Osteoblast (primary cell): ENCODE data around the gene TBX4. TPM values are rescaled to one million over a fixed set of nuclear protein-coding genes. Genes with fewer than 3 reads are reported as not detected.

ENCODE experiments used
- DNase-seq: peaks from one replicate; pipeline ENCODE4 v3.0.0; 2011; ENCODE audit warnings: low spot score, mixed read lengths; ENCODE audit not compliant: insufficient read length; ENCODE audit errors: missing footprints
- H2AFZ ChIP-seq: 2 replicates; pipeline ENCODE4 v1.6.0; 2011; ENCODE audit warnings: mild to moderate bottlenecking, low read length
- H3K27ac ChIP-seq: 2 replicates; pipeline ENCODE4 v1.5.1; 2011; ENCODE audit warnings: mild to moderate bottlenecking, low read depth, low read length, moderate library complexity
- H3K27me3 ChIP-seq: 2 replicates; pipeline ENCODE4 v1.6.0; 2012; ENCODE audit warnings: mild to moderate bottlenecking, control low read depth, inconsistent platforms, low read length, moderate library complexity; ENCODE audit not compliant: insufficient read depth
- H3K36me3 ChIP-seq: 2 replicates; pipeline ENCODE4 v1.5.1; 2011; ENCODE audit warnings: mild to moderate bottlenecking, low read length, control low read depth, moderate library complexity; ENCODE audit not compliant: insufficient read depth
- H3K4me1 ChIP-seq: 2 replicates; pipeline ENCODE4 v1.5.1; 2011; ENCODE audit warnings: mild to moderate bottlenecking, low read length, control low read depth, moderate library complexity; ENCODE audit not compliant: insufficient read depth
- H3K4me2 ChIP-seq: 2 replicates; pipeline ENCODE4 v1.6.0; 2011; ENCODE audit warnings: mild to moderate bottlenecking, low read length; ENCODE audit not compliant: insufficient read depth
- H3K4me3 ChIP-seq: fragments of 200-600 bp; sonication (generic); 3 replicates; pipeline ENCODE4 v1.5.1; 2012; ENCODE audit warnings: mild to moderate bottlenecking, low read length, inconsistent platforms; ENCODE audit not compliant: insufficient read depth
- H3K79me2 ChIP-seq: 2 replicates; pipeline ENCODE4 v1.6.0; 2012; ENCODE audit warnings: mild to moderate bottlenecking, low read length, control low read depth, inconsistent platforms; ENCODE audit not compliant: insufficient read depth
- H3K9me3 ChIP-seq: 2 replicates; pipeline ENCODE4 v1.5.1; 2011; ENCODE audit warnings: low read depth, low read length, control low read depth
- H4K20me1 ChIP-seq: 2 replicates; pipeline ENCODE4 v1.6.0; 2012; ENCODE audit warnings: mild to moderate bottlenecking, low read length, control low read depth; ENCODE audit not compliant: insufficient read depth
- CTCF ChIP-seq: IDR thresholded peaks from 2 replicates; pipeline ENCODE4 v1.5.1; 2011; ENCODE audit warnings: mild to moderate bottlenecking, low read depth, low read length, moderate library complexity; ENCODE audit errors: extremely low read depth
- total RNA-seq: library from RNA; depleted of rRNA; stranded (reverse); fragments of >200 nt; gene quantifications from 2 replicates; pipeline ENCODE4 v1.2.3, GENCODE V29; 2012

The TBX4 gene
- total RNA-seq, 1 donor: not detected

GRCh38 chr17:61410141-61411010 lies 41.8 kb upstream of the TBX4 start:
- Histone ChIP-seq H3K9me3 (no peaks in the 10 kb centered on the region), H3K4me1 (peaks cover 34% of the 10 kb centered on the region), H3K79me2 (peaks cover 50% of the 10 kb centered on the region), H4K20me1 (peaks cover 8% of the 10 kb centered on the region), H3K27me3 (no peaks in the 10 kb centered on the region), H3K4me2 (peak overlapping the region; percentile 90), H3K36me3 (peaks cover 33% of the 10 kb centered on the region), H3K4me3 (peak overlapping the region; percentile 84), H2AFZ (peak overlapping the region; percentile 74), H3K27ac (peak overlapping the region; percentile 68)
- peak; percentile 99 for DNase-seq
- TF ChIP-seq CTCF: peak; percentile 47

- peaks cover 8% of the 10 kb centered on the region for H4K20me1 ChIP-seq
- no peaks in the 10 kb centered on the region for H3K9me3 ChIP-seq
- H3K79me2 ChIP-seq: peaks cover 44% of the 10 kb centered on the region
- H2AFZ ChIP-seq: peak overlapping the region; percentile 78
- peak overlapping the region; percentile 84 for H3K4me3 ChIP-seq
- H3K27me3 ChIP-seq: no peaks in the 10 kb centered on the region
- peaks cover 40% of the 10 kb centered on the region for H3K4me1 ChIP-seq
- H3K4me2 ChIP-seq: peak overlapping the region; percentile 90
- peak overlapping the region; percentile 79 for H3K27ac ChIP-seq
- H3K36me3 ChIP-seq: peaks cover 27% of the 10 kb centered on the region
- DNase-seq: no peak
- no peak for TF ChIP-seq CTCF
Measured at GRCh38 chr17:61411011-61411260, 41.3 kb upstream of the TBX4 start.

GRCh38 chr17:61411261-61412142 lies 40.7 kb upstream of the TBX4 start:
- H3K4me1 ChIP-seq: peaks cover 46% of the 10 kb centered on the region
- TF ChIP-seq CTCF: no peak
- peak overlapping the region; percentile 90 for H3K4me2 ChIP-seq

More at GRCh38 chr17:61411261-61412142, 40.7 kb upstream of the TBX4 start:
- peaks cover 38% of the 10 kb centered on the region for H3K79me2 ChIP-seq
- no peaks in the 10 kb centered on the region for H3K27me3 ChIP-seq
- H3K4me3 ChIP-seq: peak overlapping the region; percentile 84
- H4K20me1 ChIP-seq: peaks cover 5% of the 10 kb centered on the region
- H2AFZ ChIP-seq: peak overlapping the region; percentile 78
- DNase-seq: peak; percentile 96
- peaks cover 21% of the 10 kb centered on the region for H3K36me3 ChIP-seq
- no peaks in the 10 kb centered on the region for H3K9me3 ChIP-seq
- peak overlapping the region; percentile 79 for H3K27ac ChIP-seq
